A549 (cell line): Measurements from ENCODE around the gene C11orf68. TPM values are rescaled to one million over a fixed set of nuclear protein-coding genes. Genes with fewer than 3 reads are reported as not detected.
"Not testable (repeated sequence)": the region's sequence is repeated elsewhere in the genome, so short reads cannot be mapped to it uniquely, and the experiment has no call there.

ENCODE experiments used
- ATAC-seq, 2 experiments: fragments of 200-7000 bp in 1 of 2; fragments of >200 bp in 1 of 2; cut with Nextera tagmentation in 1 of 2; cut with Tn5 transposase in 1 of 2; 3 replicates each; pipeline versions ENCODE4 v1.8.0 to v1.9.1; 2018 to 2020; ENCODE audit warnings: mild to moderate bottlenecking in 1 of 2, moderate library complexity in 1 of 2
- CTCF ChIA-PET: fragments of 300-600 bp; sonication (Branson Sonifier 250); formaldehyde crosslinking; extraction: SDS; loops from one replicate; lab custom pipeline; 2021; ENCODE audit warnings: antibody characterized with exemption, inconsistent platforms; lab: Yijun Ruan, JAX
- POLR2A ChIA-PET: fragments of 350-600 bp; formaldehyde crosslinking; extraction: SDS; loops from one replicate; lab custom pipeline; 2021; ENCODE audit warnings: antibody characterized with exemption, inconsistent platforms; lab: Yijun Ruan, JAX
- DNase-seq, 2 experiments: peaks; one replicate each; pipeline versions ENCODE4 v3.0.0 to v3.0.0-alpha.2; 2011 to 2016; ENCODE audit warnings: low read depth in 1 of 2, low spot score in 1 of 2
- FAIRE-seq: peaks from 2 replicates; lab custom pipeline; 2011; peaks lifted over from hg19 to GRCh38; lab: Jason Lieb, UNC
- H3K27ac ChIP-seq, 2 experiments: fragments of >200 bp; sonication (Bioruptor Twin); formaldehyde crosslinking; 3 replicates each; pipeline ENCODE4 v1.5.1; 2016 to 2017
- H3K4me1 ChIP-seq: fragments of >200 bp; sonication (Bioruptor Twin); formaldehyde crosslinking; 3 replicates; pipeline ENCODE4 v1.6.1; 2016
- H3K4me2 ChIP-seq: fragments of >200 bp; sonication (Bioruptor Twin); formaldehyde crosslinking; 3 replicates; pipeline ENCODE4 v1.6.1; 2016
- H3K4me3 ChIP-seq: fragments of >200 bp; sonication (Bioruptor Twin); formaldehyde crosslinking; 3 replicates; pipeline ENCODE4 v1.5.1; 2016
- H3K9me3 ChIP-seq: fragments of >200 bp; sonication (Bioruptor Twin); formaldehyde crosslinking; 3 replicates; pipeline ENCODE4 v1.6.1; 2016
- ATOH8 ChIP-seq: fragments of 250-450 bp; sonication (Bioruptor Pico); IDR thresholded peaks from 2 replicates; pipeline ENCODE4 v1.5.0; 2020; ENCODE audit warnings: low read depth, mild to moderate bottlenecking, moderate library complexity
- BHLHE40 ChIP-seq: IDR thresholded peaks from 2 replicates; pipeline ENCODE4 v1.6.1; 2012; ENCODE audit warnings: low read depth, low read length, inconsistent platforms
- CBX2 ChIP-seq: fragments of 200-600 bp; sonication (generic); IDR thresholded peaks from 2 replicates; pipeline ENCODE4 v1.6.1; 2016; ENCODE audit warnings: low read depth, mild to moderate bottlenecking, borderline replicate concordance
- CHD2 ChIP-seq: fragments of 150-350 bp; IDR thresholded peaks from 2 replicates; pipeline ENCODE4 v1.6.1; 2014; ENCODE audit warnings: low read length; ENCODE audit not compliant: partially characterized antibody
- CHD4 ChIP-seq: fragments of 200-600 bp; sonication (generic); IDR thresholded peaks from 2 replicates; pipeline ENCODE4 v1.6.1; 2016; ENCODE audit warnings: antibody characterized with exemption, mild to moderate bottlenecking, borderline replicate concordance
- CTCF ChIP-seq: fragments of >200 bp; sonication (Bioruptor Twin); formaldehyde crosslinking; IDR thresholded peaks from 3 replicates; pipeline ENCODE4 v1.5.1; 2016
- EP300 ChIP-seq, 2 experiments: fragments of >200 bp; sonication (Bioruptor Twin); formaldehyde crosslinking; IDR thresholded peaks; 2 replicates in 1 of 2; 3 replicates in 1 of 2; pipeline ENCODE4 v1.6.1; 2016 to 2017
- ESRRA ChIP-seq: fragments of 150-350 bp; IDR thresholded peaks from 2 replicates; pipeline ENCODE4 v1.6.1; 2014; ENCODE audit warnings: mild to moderate bottlenecking, low read length, borderline replicate concordance
- FOSB ChIP-seq: fragments of 250-450 bp; sonication (Bioruptor Pico); IDR thresholded peaks from 2 replicates; pipeline ENCODE4 v1.5.0; 2020; ENCODE audit warnings: mild to moderate bottlenecking, moderate library complexity
- HEYL ChIP-seq: fragments of 250-450 bp; sonication (Bioruptor Pico); IDR thresholded peaks from 2 replicates; pipeline ENCODE4 v1.8.0; 2021; ENCODE audit warnings: mild to moderate bottlenecking, moderate library complexity
- HOXB13 ChIP-seq: fragments of 250-450 bp; sonication (Bioruptor Pico); IDR thresholded peaks from 2 replicates; pipeline ENCODE4 v1.5.0; 2020; ENCODE audit warnings: low read depth, mild to moderate bottlenecking, moderate library complexity
- JUNB ChIP-seq: fragments of >200 bp; sonication (Bioruptor Twin); formaldehyde crosslinking; IDR thresholded peaks from 2 replicates; pipeline ENCODE4 v1.6.1; 2016
- MAFK ChIP-seq: fragments of 450-650 bp; IDR thresholded peaks from 2 replicates; pipeline ENCODE4 v1.6.1; 2014; ENCODE audit not compliant: partially characterized antibody
- NPAS2 ChIP-seq: fragments of 250-450 bp; sonication (Bioruptor Pico); IDR thresholded peaks from 2 replicates; pipeline ENCODE4 v1.8.0; 2022; ENCODE audit warnings: mild to moderate bottlenecking, moderate library complexity, borderline replicate concordance
- PBX3 ChIP-seq: IDR thresholded peaks from 2 replicates; pipeline ENCODE4 v1.6.1; 2012
- PHF8 ChIP-seq: fragments of 200-600 bp; sonication (generic); IDR thresholded peaks from 2 replicates; pipeline ENCODE4 v1.6.1; 2016; ENCODE audit warnings: low read depth, mild to moderate bottlenecking, antibody characterized with exemption, moderate library complexity, borderline replicate concordance
- POLR2A ChIP-seq: IDR thresholded peaks from 2 replicates; pipeline ENCODE4 v1.6.1; 2012; ENCODE audit warnings: mild to moderate bottlenecking, low read length
- POLR2AphosphoS2 ChIP-seq: conservative IDR thresholded peaks from 2 replicates; pipeline ENCODE4 v1.6.1; 2012; ENCODE audit warnings: low read length, improper control_type of control experiment, inconsistent platforms
- RARB ChIP-seq: fragments of 250-450 bp; sonication (Bioruptor Pico); IDR thresholded peaks from 2 replicates; pipeline ENCODE4 v1.8.0; 2021; ENCODE audit warnings: mild to moderate bottlenecking, moderate library complexity
- RNF2 ChIP-seq: fragments of 200-600 bp; sonication (generic); IDR thresholded peaks from 2 replicates; pipeline ENCODE4 v1.6.1; 2016; ENCODE audit warnings: low read depth, mild to moderate bottlenecking, antibody characterized with exemption, moderate library complexity, borderline replicate concordance
- SMC3 ChIP-seq: fragments of >200 bp; sonication (Bioruptor Twin); formaldehyde crosslinking; IDR thresholded peaks from 3 replicates; pipeline ENCODE4 v1.6.1; 2018; ENCODE audit warnings: inconsistent platforms
- TP53 ChIP-seq: fragments of 250-450 bp; sonication (Bioruptor Pico); IDR thresholded peaks from 2 replicates; pipeline ENCODE4 v1.5.0; 2021; ENCODE audit warnings: mild to moderate bottlenecking, moderate library complexity
- USF2 ChIP-seq: fragments of 450-650 bp; IDR thresholded peaks from 2 replicates; pipeline ENCODE4 v1.6.1; 2014; ENCODE audit warnings: antibody characterized with exemption
- ZFP36 ChIP-seq: fragments of 450-650 bp; IDR thresholded peaks from 2 replicates; pipeline ENCODE4 v1.6.1; 2014; ENCODE audit warnings: borderline replicate concordance; ENCODE audit not compliant: partially characterized antibody
- WGBS: methylation state at CpG from one replicate; pipeline ENCODE4 v1.1.6; 2017; ENCODE audit errors: missing lambda C conversion rate; 5-methylcytosine and 5-hydroxymethylcytosine counted together
- polyA plus RNA-seq, 4 experiments: library from polyadenylated mRNA; depleted of rRNA in 3 of 4; stranded (reverse); fragments of >200 nt; fragmentation: RNase III in 1 of 4; extraction: RNeasy Plus Mini Kit Qiagen cat#74134 plus additional on column Dnase treatment in 1 of 4; gene quantifications; 2 replicates in 3 of 4; 3 replicates in 1 of 4; pipeline ENCODE4 v1.2.3, GENCODE V29; 2011 to 2017

The C11orf68 gene
- polyA plus RNA-seq, 2 of the 4 experiments (the other 2 are of a cell fraction): 10.6 to 17.0 TPM

GRCh38 chr11:65950711-65951110, 31.8 kb upstream of the C11orf68 start:
- CTCF ChIA-PET: interaction anchor here (0.9 kb wide), 1 partner anchor 206 kb away, joined by 3 read pairs; no protein-coding TSS in a partner anchor
- H3K27ac ChIP-seq, H3K9me3 ChIP-seq, H3K4me1 ChIP-seq: not testable (repeated sequence)
- WGBS: 91% methylated on average over 5 of the region's 5 CpGs
- TF ChIP-seq MAFK: peak; percentile 48
- TF ChIP-seq, all 56 proteins: peak for 1; not testable (repeated sequence) for 55
- not testable (repeated sequence) for FAIRE-seq, H3K4me2 ChIP-seq, H3K4me3 ChIP-seq, DNase-seq, ATAC-seq
- POLR2A ChIA-PET: interaction anchor here (0.8 kb wide), 1 partner anchor 50 kb away, joined by 5 read pairs; the partner anchor contains the start of gene FOSL1

- H3K9me3 ChIP-seq: no peaks in the 10 kb centered on the region
- CTCF ChIA-PET: interaction anchor here (0.5 to 1.7 kb wide), 8 partner anchors 12 to 1705 kb away, joined by 3 to 4 read pairs (median 3); no protein-coding TSS in a partner anchor
- peaks cover 9% of the 10 kb centered on the region for H3K4me1 ChIP-seq
- DNase-seq: no peak
- no peak for FAIRE-seq
- H3K4me2 ChIP-seq: no peak overlapping the region
- ATAC-seq: peak; percentile 31 to 37; a peak in 3 of 6 replicates
- no peak for TF ChIP-seq EP300 (IDR thresholded peaks at IDR 0.05)
- TF ChIP-seq SMC3: no peak
- no peak for TF ChIP-seq TP53 (CRISPR knock-in tag)
- TF ChIP-seq POLR2A: no peak
- no peak for TF ChIP-seq PHF8
- no peak for TF ChIP-seq CBX2
- TF ChIP-seq MAFK: no peak
- WGBS: 86% methylated on average over 11 of the region's 12 CpGs
- no peak overlapping the region for H3K27ac ChIP-seq
- no peak overlapping the region for H3K4me3 ChIP-seq
- POLR2A ChIA-PET: interaction anchor here (0.5 kb wide), 1 partner anchor 60 kb away, joined by 3 read pairs; no protein-coding TSS in a partner anchor
Measured at GRCh38 chr11:65947603-65948125, 28.8 kb upstream of the C11orf68 start.

- Histone ChIP-seq H3K27ac (no peak overlapping the region), H3K4me1 (peaks cover 7% of the 10 kb centered on the region), H3K4me3 (no peak overlapping the region), H3K9me3 (no peaks in the 10 kb centered on the region), H3K4me2 (no peak overlapping the region)
- POLR2A ChIA-PET: interaction anchor here (0.5 kb wide), 1 partner anchor 60 kb away, joined by 3 read pairs; no protein-coding TSS in a partner anchor
- DNase-seq (no peak), FAIRE-seq (no peak), ATAC-seq (peak in 1 of 2 experiments; percentile 21; a peak in 2 of 6 replicates)
- 76% methylated on average over 10 of the region's 13 CpGs for WGBS
- TF ChIP-seq BHLHE40: no peak
- TF ChIP-seq CHD2: no peak
- no peak for TF ChIP-seq POLR2AphosphoS2
- no peak for TF ChIP-seq TP53 (CRISPR knock-in tag)
- TF ChIP-seq ATOH8 (CRISPR knock-in tag): no peak
- no peak for TF ChIP-seq NPAS2 (CRISPR knock-in tag)
- no peak for TF ChIP-seq JUNB
- TF ChIP-seq CTCF: no peak
- no peak for TF ChIP-seq ESRRA
- TF ChIP-seq CHD4: no peak
- TF ChIP-seq HEYL (CRISPR knock-in tag): no peak
- no peak for TF ChIP-seq RNF2
- TF ChIP-seq USF2: no peak
- no peak for TF ChIP-seq HOXB13 (CRISPR knock-in tag)
- no peak for TF ChIP-seq FOSB (CRISPR knock-in tag)
- TF ChIP-seq RARB (CRISPR knock-in tag): no peak
- TF ChIP-seq ZFP36: no peak
- TF ChIP-seq PBX3: no peak
- CTCF ChIA-PET: interaction anchor here (0.5 to 1.7 kb wide), 10 partner anchors 8 to 255 kb away, joined by 3 to 8 read pairs (median 3); no protein-coding TSS in a partner anchor
Measured at GRCh38 chr11:65947133-65947532, 28.3 kb upstream of the C11orf68 start.
